T-helper 9 cell (primary cell): ENCODE results near the gene BNIP2.
A peak's percentile ranks its signal among the peaks of the same experiment; 100 is the strongest.
"Not testable (repeated sequence)": the region's sequence is repeated elsewhere in the genome, so short reads cannot be mapped to it uniquely, and the experiment has no call there.

ENCODE experiments used
- DNase-seq: peaks from one replicate; pipeline ENCODE4 v3.0.0-alpha.2; 2020
- total RNA-seq, 2 donors: gene quantifications; one replicate each; lab custom pipeline; 2026; lab: John Stamatoyannopoulos, UW

Gene BNIP2, protein sequence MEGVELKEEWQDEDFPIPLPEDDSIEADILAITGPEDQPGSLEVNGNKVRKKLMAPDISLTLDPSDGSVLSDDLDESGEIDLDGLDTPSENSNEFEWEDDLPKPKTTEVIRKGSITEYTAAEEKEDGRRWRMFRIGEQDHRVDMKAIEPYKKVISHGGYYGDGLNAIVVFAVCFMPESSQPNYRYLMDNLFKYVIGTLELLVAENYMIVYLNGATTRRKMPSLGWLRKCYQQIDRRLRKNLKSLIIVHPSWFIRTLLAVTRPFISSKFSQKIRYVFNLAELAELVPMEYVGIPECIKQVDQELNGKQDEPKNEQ
- total RNA-seq = 182 to 248 reads per million in 2 donors

DNA sequence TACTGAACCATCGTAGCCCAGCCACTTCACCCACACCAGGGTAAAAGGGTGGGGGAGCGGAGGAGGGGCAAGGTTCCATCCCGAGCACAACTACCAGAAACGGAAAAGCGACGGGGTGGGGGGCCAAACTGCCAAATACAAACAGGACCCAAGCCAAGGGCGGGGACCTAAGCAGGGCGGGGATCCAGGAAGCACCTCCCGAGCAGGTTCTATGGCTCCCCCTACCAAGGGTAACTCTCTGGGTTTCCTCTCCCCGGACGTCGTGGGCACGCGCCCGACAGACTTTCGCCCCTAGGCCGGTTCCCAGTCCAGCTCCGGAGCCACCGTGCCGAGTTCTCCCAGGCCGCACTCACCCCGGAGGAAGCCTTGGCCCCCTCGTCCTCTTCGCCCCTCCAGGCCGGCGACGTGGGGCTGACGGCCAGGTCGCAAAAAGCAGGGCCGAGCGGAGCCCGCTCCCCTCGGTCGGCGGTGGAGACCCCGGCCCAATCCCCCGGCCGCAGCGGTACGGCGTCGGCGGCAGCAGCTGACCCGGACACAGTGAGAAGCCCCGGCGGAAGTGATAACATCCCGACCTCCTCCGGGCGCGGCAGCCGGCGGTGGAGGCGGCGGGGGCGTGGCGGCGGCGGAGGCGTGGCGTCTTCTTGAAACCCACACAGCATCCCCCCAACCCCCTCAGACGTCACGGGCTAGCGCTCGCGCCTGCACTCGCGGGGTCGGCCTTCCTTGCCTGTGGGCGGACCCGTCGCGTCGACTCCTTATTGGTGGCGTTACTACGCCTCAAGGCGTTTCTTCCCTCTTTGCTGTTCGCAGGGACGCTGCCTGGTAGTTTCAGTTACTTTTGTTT is at the start of gene BNIP2:
TSS of gene BNIP2 (minus strand) at position 539 of the 844 bp plus-strand sequence. CDS start 6,863 bp downstream, outside the sequence.
- peak; percentile 99 for DNase-seq

DNA sequence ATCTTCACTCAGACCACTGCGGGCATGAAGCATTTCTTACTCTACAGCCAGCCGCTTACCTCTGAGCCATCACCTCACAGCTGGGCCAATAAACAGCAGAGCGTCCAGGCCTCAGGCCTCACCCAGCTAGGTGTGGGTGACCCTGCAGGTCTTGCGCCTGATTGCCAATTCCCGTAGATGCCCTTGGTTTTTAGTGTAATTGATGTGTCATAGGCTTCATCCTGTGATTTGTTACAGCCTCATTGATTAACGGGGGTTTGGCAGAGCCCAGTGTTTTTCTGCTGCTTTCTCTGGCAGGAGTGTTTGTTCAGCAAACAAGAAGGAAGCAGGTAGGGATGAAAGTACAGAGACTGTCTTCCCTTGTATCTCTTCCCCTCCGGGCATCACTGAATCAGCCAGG is 49.6 kb upstream of the BNIP2 start:
- DNase-seq = no peak

DNA sequence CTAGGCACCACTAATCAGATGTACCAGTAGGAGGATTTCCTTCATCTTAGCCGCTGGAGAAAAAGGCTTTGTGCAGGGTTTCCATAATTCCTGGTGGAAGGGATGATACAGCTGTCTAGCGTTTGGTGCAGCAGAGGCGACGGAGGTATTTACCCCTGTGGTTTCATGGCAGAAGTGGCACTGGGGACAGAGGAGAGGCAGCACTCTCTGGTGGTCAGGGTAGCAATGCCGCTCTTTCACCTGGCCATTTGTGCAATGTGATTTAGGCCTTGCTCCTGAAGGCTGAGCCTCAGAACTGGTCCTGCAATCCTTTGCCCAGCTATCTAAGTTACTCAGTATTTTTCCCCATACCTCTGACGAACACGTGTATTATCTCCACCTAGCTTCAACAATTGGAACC is 47.1 kb upstream of the BNIP2 start:
- DNase-seq = no peak

DNA sequence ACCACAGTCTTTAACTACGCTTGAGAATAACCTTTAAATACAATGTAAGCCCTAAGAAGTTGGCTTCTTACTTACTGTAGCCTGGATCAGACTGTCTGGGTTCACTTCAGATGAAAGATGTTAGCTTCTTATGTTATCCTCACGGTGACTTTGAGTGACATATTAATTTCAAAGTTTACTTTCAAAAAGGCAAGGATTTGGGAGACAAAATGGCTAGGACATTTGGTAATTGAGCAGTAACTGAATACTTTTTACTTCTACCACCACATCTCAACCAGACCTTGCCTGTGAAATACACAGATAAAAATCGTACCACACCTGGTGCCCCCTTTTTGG is 36.0 kb upstream of the BNIP2 start:
- DNase-seq = no peak

DNA sequence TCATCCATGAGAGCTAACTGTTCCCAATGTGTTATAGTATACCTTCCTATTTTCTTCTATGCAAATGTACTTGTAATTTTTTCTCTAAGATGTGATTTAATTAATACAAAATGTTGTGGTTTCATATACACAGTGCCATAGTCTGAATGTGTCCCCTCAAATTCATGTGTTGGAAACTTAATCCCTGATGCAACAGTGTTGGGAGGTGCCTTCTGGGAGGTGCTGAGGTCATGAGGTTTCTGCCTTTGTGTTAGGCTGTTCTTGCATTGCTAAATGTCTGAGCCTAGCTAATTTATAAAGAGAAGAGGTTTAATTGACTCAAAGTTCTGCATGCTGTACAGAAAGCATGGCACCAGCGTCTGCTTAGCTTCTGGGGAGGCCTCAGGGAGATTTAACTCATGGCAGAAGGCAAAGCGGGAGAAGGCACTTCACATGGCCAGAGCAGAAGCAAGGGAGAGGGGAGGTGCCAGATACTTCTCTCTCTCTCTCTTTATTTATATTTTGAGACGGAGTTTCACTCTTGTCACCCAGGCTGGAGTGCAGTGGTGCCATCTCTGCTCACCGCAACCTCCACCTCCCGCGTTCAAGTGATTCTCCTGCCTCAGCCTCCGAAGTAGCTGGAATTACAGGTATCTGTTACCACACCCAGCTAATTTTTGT is 34.7 kb upstream of the BNIP2 start:
- no peak for DNase-seq

DNA sequence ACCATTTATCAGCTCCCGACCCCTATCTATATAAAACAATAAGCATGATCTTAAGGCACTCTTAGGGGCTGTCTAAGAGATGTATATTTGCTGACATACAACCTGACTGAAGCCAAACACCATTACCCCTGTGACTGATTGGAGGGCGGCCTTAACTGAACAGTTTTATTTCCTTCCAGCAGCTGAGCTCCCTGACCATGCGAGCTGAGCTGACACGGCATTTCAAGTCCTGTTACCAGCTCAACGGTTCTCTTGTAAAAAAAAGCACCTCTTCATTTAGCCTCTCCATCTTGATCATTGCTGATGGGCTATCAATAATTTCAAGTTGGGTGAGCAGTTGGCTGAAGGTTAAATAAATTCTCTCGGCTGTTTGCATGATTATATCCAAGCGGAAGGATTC is 33.4 kb upstream of the BNIP2 start:
- DNase-seq = no peak

DNA sequence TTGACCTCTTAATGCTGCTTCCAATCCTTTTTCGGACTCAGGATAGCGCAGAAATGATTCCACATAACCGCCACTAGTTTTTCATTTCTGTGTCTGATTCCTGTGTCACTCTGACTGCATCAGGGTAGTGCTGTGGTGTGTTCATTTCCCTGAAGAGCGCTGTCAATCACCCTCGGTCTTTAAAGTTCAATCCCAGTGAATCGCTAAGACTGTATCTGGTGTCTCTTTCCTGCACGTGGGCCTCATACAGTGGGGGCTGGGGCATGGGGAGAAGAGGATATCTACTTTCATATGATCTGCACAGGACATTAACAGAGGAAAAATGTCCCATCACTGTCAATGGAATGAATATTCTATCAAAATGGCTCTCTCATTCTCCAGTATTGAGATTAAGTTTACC is 32.9 kb upstream of the BNIP2 start:
- no peak for DNase-seq

DNA sequence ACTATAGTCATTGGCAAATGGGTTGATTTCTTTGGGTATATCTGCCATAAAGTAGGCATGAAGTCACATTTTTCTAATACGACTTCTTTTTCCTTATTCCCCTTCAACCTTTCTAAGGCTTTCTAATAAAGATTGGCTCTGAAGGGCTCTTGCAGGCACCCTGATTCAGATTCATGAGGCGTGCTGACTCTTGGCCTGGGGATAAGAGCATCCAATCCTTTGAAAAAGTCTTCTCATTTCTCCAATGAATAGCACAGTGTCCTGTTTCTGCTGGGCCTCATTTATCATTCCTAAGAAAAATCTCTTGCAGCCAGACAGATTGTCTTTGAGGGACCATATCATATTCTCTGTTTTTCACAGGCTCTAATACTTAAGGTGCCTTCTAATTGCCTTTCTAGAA is 32.3 kb upstream of the BNIP2 start:
- no peak for DNase-seq

DNA sequence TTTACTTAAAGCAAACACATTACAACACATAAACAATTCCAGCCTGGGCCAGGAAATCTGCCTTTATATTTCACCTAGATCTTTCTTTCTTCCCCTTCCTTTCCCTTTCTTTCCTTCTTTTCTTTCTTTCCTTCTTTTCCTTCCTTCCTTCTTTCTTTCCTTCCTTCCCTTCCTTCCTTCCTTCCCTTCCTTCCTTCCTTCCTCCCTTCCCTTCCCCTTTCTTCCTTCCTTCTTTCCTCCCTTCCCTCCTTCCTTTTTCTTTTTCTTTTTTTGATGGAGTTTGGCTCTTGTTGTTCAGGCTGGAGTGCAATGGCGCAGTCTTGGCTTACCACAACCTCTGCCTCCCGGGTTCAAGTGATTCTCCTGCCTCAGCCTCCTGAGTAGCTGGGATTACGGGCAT is 24.1 kb upstream of the BNIP2 start:
- DNase-seq = no peak

DNA sequence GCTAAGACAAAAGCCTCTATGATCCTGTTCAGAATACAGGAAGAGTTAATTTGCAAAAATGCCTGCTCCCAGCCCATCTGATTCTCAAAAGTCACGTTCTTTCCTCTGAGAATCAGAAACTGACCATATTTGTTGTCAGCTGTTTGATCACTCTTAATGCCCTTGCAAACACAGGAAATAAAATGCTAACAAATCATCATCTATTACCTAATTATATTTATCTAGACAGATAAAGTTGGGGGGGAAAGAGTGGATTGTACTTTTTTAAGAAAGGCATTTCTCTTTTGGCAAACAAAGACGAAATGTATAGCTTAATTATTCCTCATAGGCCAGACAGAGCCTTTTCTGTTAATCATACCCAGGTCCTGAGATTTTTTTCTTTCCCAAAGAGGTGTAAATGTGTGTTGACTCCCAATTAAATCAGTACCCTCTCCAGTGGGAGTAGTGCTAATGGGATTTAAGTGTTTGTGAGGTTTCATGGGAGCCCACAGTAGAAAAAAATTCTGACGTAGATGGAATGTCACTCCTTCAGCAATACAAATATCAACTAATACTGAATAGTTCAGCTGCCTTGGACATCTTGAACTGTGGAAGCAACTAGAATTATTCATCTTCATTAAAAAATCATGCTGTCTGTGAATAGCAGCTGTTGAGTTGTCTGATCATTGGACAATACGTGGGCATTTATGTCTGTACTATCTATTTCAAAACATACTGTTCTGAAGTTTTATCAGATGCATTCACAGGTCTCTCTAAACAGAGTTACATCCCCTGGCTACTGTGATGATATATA is 22.5 kb upstream of the BNIP2 start:
- no peak for DNase-seq

DNA sequence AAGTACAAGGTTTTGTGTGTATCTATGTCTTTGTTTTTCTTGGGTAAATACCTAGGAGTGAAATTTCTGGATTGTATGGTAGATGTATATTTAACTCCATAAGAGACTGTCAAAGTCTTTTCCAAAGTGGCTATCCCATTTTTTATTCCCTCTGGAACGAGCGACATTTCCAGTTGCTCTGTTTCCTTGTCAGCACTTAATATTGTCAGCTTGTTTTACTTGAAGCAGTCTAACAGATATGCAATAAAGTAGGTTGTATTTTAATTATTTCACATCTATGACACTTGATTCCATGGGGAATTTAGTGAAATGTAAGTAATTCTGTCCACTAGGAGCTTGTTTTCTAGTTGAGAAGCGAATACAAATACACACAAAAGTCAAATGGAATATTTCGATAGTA is 18.5 kb upstream of the BNIP2 start:
- no peak for DNase-seq

DNA sequence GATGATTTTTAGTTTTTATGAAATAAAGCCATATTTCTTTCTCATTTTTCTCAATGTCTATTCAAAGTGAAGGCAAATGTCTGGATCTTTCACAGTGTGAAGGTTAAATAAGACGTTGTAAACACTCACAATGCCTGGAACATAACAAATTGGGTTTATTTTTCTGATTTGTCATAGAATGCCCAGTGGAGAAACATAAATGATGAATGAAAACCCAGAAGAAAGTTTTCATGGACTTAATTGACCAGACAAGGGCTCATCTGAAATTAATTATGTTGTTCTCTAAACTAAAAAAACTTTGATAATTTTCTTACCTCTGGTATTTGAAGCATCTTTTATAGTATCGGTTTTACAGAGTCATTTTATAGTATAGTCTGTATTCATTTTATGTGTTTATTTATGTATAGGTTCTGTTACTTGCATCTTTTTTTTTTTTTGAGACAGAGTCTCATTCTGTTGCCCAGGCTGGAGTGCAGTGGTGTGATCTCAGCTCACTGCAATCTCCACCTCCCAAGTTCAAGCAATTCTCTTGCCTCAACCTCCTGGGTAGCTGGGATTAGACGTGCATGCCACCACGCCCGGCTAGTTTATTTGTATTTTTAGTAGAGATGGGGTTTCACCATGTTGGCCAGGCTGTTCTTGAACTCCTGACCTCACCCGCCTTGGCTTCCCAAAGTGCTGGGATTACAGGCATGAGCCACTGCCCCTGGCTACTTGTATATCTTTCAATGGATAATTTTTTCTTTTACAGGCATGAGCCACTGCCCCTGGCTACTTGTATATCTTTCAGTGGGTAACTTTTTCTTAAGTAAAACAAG is 15.1 kb upstream of the BNIP2 start:
- DNase-seq = no peak

DNA sequence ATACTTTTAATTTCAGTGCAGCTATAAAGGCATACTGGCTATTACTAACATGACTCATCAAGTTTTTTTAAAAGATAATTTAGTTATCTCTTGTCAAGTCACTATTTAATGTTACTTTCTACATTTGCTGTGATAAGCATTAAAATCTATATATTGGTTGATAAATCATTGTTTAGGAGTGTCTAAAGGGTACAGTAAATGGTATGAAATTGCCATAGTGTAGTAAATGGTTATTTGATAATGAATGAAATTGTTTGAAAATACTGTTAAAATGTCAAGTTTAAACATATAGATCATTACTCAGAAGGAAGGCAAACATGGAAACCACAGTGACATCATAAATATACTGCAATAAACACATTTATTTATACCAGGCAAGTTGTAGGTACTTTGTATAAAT is 13.2 kb upstream of the BNIP2 start:
- no peak for DNase-seq

DNA sequence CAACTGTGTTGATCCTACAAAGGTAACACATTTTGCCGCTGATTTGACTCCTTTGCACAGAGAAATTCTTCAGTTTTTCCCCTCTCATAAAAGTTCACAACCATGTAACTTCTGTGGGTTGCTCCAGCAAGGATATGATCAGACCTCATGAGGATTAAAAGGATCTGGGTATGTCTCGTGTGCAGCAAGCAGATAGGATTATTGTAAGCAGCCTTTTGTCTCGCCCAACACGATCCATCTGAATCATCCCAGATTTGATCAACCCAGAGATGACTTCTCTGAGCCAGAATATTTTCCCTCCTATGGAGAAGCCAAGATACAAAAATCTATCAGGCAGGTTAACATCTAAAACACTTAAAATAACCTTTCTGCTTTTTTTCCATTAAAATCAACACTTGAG is 12.8 kb upstream of the BNIP2 start:
- DNase-seq = no peak

DNA sequence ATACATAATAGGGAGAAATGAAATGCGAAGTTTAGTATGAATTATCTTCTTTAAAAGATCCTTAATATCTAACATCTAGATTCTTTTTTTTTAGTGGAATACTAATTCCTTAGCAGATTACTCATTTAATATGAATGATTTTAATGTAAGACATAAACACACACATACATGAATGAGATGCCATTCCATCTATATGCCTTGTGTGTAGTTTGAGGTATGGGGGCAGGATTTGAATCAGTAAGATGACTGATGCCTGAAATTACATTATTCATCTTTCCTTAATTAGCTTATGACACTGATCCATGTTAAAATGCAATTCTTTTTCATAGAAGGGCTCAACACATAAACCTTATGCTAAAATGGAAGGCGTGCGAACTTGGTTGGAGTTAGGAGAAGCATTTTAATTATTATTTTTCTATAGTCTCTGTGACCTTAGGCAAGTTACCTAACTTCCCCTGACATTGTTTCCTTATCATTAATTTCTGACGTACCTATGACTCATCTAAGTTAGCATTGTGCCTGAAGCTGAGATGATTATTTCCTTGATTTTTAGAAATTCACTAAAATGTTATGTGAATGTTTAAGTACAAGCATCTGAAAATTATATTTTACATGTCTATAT is 10.8 kb upstream of the BNIP2 start:
- no peak for DNase-seq

DNA sequence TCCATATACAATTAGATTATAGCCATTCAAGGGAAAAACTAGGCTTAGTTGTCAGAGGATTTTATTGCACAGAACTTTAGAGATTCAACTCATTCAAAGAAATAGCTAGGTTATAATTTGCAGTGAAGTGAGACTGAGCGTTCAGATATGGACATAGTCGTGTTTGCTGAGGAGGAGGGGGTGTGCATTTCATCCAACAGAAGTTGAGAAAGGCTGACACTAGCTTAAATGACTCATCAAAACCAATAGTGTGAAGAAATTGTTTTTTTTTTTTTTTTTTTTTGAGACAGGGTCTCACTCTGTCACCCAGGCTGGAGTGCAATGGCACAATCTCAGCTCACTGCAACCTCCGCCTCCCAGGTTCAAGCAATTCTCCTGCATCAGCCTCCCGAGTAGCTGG is 8.9 kb upstream of the BNIP2 start:
- not testable (repeated sequence) for DNase-seq

DNA sequence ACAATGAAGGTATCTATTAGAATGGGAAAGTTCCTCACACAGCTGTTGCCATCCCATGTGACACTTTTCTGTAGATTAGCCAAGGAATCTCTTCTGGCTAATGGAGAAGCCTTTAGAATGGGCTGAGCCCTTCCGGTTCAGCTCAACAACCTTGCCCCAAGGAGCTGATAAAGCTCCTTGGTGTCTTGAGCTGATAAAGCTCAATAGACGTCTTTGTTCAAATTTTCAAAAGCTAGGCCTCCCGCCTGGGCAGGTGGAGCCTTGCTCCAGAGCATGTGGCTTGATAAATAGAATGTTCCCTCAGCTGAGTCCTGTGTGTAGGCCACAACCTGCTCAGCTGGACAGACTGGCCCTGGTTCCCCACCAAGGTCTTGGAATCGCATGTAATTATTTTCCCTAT is 7.2 kb upstream of the BNIP2 start:
- no peak for DNase-seq

DNA sequence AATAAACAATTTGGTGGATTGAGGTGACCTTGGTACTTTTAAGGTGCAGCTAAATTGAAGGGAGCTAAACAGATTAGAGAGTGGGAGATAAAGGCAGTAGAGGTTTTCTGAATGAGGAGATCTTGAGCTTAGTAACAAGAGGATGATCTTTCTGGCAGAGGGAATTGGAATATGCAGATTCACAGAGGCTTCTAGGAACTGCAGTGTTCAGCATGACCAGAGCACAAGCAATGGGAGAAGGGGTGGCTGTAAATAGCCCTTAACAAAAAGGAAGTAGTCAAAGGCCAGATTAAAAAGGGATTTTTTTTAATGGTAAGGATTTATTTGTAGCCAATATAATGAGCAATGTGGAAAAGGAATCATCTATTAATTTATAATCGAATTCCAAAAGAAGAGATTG is 5.7 kb upstream of the BNIP2 start:
- DNase-seq = no peak

DNA sequence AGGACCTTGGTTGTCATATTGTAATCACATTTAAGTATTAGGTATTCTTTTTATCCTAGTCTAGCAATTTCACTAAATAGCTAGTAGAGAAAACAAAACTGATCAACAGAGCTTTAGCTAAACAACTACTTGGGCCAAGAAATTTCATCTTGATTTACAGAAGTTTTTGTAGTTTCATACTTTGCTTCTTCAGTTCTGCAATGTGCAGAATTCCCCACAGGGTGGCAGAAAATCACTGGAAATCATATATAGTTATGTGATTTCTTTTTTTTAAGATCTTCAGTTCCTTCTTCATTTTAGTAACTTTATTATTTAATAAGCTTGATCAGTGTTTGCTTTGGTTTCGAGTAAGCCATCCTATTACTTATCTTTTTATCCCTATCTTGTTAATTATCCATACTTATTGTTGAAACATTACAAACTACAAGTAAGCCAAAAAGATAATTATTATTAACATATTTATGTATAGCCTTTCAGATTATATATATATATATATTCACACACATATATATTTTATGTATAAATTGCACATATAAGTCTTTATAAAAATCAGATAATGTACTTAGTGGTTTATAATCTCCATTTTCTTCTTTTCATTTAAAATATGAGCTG is 2.2 kb upstream of the BNIP2 start:
- DNase-seq = peak; percentile 14

DNA sequence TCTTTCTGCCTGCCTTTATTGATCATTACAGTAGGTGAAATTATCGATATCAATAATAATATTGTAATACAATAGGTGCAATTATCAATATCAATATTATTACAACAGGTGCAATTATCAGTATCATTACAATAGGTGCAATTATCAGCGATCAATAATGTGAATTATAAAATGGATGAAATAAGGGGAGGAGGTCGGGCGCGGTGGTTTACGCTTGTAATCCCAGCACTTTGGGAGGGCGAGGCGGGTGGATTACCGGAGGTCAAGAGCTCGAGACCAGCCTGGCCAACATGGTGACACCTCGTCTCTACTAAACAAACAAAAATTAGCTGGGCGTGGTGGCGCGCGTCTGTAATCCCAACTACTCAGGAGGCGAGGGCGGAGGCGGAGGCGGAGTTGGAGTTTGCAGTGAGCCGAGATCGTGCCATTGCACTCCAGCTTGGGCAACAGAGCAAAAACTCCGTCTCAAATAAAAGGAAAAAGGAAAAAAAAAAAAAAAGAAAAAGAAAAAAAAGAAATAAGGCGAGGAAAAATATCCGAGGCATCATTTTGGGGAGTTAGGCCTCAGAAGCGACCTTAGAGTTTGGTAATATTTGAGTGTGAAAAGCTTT is 611 bp upstream of the BNIP2 start:
- DNase-seq = peak; percentile 54

DNA sequence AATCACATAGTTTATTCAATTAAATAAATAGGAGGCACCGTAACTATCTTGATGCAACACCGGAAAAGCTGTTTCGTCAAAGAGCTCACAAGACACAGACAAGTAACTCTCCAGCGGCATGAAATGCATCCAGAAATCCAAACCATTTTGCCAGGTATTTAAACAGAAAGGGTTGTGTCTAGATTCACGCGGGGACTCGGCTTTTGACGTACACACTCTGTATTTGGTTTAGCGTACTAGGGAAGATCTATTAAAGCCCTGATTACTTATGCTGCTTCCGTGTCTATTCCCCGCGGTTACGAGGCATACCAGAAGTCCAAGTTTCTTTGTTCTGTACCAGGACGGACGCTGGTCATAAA is 718 bp downstream of the BNIP2 start:
- DNase-seq = no peak
